ENCODE data around the gene ZNF213.
A peak's percentile ranks its signal among the peaks of the same experiment; 100 is the strongest.

ZNF213 gene

GRCh38 chr16:3101018-3101840, 33.6 kb upstream of the ZNF213 start:
- DNase-seq (ENCODE audit: low spot score) = peak; percentile 58

GRCh38 chr16:3101841-3102470, 32.9 kb upstream of the ZNF213 start:
- no peak for DNase-seq (ENCODE audit: low spot score)

GRCh38 chr16:3106205-3106928, 28.5 kb upstream of the ZNF213 start:
- DNase-seq (ENCODE audit: low spot score) = peak; percentile 96

GRCh38 chr16:3112058-3112880, 22.6 kb upstream of the ZNF213 start, which contains the start of gene ZNF205:
Gene ZNF205 (plus strand): TSS chr16:3112586. CDS start chr16:3113431, 845 bp downstream.
- DNase-seq (ENCODE audit: low spot score) = peak; percentile 92

GRCh38 chr16:3112881-3113574, 21.8 kb upstream of the ZNF213 start:
- DNase-seq (ENCODE audit: low spot score) = no peak

GRCh38 chr16:3113765-3114479, 20.9 kb upstream of the ZNF213 start:
- no peak for DNase-seq (ENCODE audit: low spot score)

- DNase-seq (ENCODE audit: low spot score) = no peak
These were observed 19.8 kb upstream of the ZNF213 start for GRCh38 chr16:3115003-3115402.

GRCh38 chr16:3115561-3115960, 19.3 kb upstream of the ZNF213 start:
- no peak for DNase-seq (ENCODE audit: low spot score)

GRCh38 chr16:3118204-3118790, 16.5 kb upstream of the ZNF213 start:
- no peak for DNase-seq (ENCODE audit: low spot score)

- no peak for DNase-seq (ENCODE audit: low spot score)
These were observed 16.0 kb upstream of the ZNF213 start for GRCh38 chr16:3118846-3119245.

GRCh38 chr16:3119286-3119685, 15.5 kb upstream of the ZNF213 start:
- no peak for DNase-seq (ENCODE audit: low spot score)

- DNase-seq (ENCODE audit: low spot score) = no peak
These were observed 15.0 kb upstream of the ZNF213 start for GRCh38 chr16:3119701-3120408.

- DNase-seq (ENCODE audit: low spot score) = no peak
These were observed 14.4 kb upstream of the ZNF213 start for GRCh38 chr16:3120435-3120834.

- DNase-seq (ENCODE audit: low spot score) = no peak
These were observed 12.9 kb upstream of the ZNF213 start for GRCh38 chr16:3121851-3122467.

- DNase-seq (ENCODE audit: low spot score) = no peak
These were observed 11.8 kb upstream of the ZNF213 start for GRCh38 chr16:3122926-3123570.

GRCh38 chr16:3123986-3124886, 10.6 kb upstream of the ZNF213 start:
- DNase-seq (ENCODE audit: low spot score) = peak; percentile 98

GRCh38 chr16:3127745-3128144, 7.1 kb upstream of the ZNF213 start:
- DNase-seq (ENCODE audit: low spot score) = no peak
